ENCODE data around the gene ENTR1. TPM values are rescaled to one million over a fixed set of nuclear protein-coding genes. Genes with fewer than 3 reads are reported as not detected.

The ENTR1 gene
- total and polyA plus RNA-seq, 2 of the 13 experiments (the other 11 are each of a cell fraction or from before 2014, with no cell fraction given), result 70.1 to 76.4 TPM

DNA sequence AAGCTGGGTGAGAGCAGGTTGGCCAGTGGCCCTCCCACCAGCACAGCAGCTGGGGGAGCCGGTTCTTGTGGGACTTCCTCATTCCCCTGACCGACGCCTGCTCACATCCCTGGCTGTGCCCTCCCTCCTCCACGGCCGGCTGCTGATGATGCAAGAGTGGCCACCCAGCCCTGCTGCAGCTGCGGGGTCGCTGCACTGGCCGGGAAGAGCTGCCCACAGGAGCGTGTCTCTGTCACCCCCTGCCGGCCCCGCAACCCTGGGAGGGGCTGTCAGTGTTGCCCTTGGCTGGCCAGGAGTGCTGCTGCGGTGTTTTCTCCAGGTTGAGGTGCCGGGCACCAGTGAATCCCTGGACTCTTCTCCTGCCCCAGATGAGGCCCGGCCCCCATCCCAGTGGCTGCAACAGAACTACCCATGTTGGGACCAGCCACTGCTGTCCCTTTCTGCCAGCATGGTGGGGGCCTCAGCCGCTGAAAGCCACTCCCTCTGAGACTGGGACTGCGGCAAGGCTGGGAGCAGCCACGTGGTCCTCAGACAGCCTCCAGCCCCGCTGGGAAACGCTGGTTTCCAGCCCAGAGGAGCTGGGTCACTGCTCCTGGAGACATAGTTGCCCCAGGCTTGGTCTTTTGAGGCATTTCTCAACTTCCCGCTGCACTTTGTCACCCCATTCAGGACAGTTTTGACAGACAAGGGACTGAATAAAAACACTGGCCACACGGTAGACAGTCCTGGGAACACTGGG is 37.7 kb downstream of the ENTR1 start (continued):
- TF ChIP-seq, protein P1, sequence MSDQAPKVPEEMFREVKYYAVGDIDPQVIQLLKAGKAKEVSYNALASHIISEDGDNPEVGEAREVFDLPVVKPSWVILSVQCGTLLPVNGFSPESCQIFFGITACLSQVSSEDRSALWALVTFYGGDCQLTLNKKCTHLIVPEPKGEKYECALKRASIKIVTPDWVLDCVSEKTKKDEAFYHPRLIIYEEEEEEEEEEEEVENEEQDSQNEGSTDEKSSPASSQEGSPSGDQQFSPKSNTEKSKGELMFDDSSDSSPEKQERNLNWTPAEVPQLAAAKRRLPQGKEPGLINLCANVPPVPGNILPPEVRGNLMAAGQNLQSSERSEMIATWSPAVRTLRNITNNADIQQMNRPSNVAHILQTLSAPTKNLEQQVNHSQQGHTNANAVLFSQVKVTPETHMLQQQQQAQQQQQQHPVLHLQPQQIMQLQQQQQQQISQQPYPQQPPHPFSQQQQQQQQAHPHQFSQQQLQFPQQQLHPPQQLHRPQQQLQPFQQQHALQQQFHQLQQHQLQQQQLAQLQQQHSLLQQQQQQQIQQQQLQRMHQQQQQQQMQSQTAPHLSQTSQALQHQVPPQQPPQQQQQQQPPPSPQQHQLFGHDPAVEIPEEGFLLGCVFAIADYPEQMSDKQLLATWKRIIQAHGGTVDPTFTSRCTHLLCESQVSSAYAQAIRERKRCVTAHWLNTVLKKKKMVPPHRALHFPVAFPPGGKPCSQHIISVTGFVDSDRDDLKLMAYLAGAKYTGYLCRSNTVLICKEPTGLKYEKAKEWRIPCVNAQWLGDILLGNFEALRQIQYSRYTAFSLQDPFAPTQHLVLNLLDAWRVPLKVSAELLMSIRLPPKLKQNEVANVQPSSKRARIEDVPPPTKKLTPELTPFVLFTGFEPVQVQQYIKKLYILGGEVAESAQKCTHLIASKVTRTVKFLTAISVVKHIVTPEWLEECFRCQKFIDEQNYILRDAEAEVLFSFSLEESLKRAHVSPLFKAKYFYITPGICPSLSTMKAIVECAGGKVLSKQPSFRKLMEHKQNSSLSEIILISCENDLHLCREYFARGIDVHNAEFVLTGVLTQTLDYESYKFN (CRISPR knock-in tag; conservative IDR thresholded peaks at IDR 0.05), result 0 out of 2 replicates have a peak, but pooled peaks have one; percentile 47
- TF ChIP-seq NFYB (CRISPR knock-in tag; IDR thresholded peaks at IDR 0.05) (0 out of 2 replicates have a peak, but pooled peaks have one; percentile 12), ZFP90 (CRISPR knock-in tag; IDR thresholded peaks at IDR 0.05; ENCODE audit: borderline replicate concordance) (peak; percentile 61), ZNF556 (CRISPR knock-in tag; IDR thresholded peaks at IDR 0.05; ENCODE audit: borderline replicate concordance) (peak; percentile 44; the same call in 1 of the 2 replicates), ZNF501 (CRISPR knock-in tag; IDR thresholded peaks at IDR 0.05) (peak; percentile 69), CCAR2 (optimal IDR thresholded peaks at IDR 0.05; ENCODE audit: low read depth, low read length) (no peak), KDM5B (CRISPR knock-in tag; IDR thresholded peaks at IDR 0.05; ENCODE audit: borderline replicate concordance) (0 out of 2 replicates have a peak, but pooled peaks have one; percentile 10), ERF (CRISPR knock-in tag; IDR thresholded peaks at IDR 0.05) (peak; percentile 69), ZNF274 (CRISPR knock-in tag; IDR thresholded peaks at IDR 0.05) (0 out of 2 replicates have a peak, but pooled peaks have one; percentile 10), ZFP1 (CRISPR knock-in tag; IDR thresholded peaks at IDR 0.05) (0 out of 2 replicates have a peak, but pooled peaks have one; percentile 43), POLR2G (IDR thresholded peaks at IDR 0.05; ENCODE audit: low read depth, low read length) (peak; percentile 26; the same call in 1 of the 2 replicates)
- TF ChIP-seq, protein P2, sequence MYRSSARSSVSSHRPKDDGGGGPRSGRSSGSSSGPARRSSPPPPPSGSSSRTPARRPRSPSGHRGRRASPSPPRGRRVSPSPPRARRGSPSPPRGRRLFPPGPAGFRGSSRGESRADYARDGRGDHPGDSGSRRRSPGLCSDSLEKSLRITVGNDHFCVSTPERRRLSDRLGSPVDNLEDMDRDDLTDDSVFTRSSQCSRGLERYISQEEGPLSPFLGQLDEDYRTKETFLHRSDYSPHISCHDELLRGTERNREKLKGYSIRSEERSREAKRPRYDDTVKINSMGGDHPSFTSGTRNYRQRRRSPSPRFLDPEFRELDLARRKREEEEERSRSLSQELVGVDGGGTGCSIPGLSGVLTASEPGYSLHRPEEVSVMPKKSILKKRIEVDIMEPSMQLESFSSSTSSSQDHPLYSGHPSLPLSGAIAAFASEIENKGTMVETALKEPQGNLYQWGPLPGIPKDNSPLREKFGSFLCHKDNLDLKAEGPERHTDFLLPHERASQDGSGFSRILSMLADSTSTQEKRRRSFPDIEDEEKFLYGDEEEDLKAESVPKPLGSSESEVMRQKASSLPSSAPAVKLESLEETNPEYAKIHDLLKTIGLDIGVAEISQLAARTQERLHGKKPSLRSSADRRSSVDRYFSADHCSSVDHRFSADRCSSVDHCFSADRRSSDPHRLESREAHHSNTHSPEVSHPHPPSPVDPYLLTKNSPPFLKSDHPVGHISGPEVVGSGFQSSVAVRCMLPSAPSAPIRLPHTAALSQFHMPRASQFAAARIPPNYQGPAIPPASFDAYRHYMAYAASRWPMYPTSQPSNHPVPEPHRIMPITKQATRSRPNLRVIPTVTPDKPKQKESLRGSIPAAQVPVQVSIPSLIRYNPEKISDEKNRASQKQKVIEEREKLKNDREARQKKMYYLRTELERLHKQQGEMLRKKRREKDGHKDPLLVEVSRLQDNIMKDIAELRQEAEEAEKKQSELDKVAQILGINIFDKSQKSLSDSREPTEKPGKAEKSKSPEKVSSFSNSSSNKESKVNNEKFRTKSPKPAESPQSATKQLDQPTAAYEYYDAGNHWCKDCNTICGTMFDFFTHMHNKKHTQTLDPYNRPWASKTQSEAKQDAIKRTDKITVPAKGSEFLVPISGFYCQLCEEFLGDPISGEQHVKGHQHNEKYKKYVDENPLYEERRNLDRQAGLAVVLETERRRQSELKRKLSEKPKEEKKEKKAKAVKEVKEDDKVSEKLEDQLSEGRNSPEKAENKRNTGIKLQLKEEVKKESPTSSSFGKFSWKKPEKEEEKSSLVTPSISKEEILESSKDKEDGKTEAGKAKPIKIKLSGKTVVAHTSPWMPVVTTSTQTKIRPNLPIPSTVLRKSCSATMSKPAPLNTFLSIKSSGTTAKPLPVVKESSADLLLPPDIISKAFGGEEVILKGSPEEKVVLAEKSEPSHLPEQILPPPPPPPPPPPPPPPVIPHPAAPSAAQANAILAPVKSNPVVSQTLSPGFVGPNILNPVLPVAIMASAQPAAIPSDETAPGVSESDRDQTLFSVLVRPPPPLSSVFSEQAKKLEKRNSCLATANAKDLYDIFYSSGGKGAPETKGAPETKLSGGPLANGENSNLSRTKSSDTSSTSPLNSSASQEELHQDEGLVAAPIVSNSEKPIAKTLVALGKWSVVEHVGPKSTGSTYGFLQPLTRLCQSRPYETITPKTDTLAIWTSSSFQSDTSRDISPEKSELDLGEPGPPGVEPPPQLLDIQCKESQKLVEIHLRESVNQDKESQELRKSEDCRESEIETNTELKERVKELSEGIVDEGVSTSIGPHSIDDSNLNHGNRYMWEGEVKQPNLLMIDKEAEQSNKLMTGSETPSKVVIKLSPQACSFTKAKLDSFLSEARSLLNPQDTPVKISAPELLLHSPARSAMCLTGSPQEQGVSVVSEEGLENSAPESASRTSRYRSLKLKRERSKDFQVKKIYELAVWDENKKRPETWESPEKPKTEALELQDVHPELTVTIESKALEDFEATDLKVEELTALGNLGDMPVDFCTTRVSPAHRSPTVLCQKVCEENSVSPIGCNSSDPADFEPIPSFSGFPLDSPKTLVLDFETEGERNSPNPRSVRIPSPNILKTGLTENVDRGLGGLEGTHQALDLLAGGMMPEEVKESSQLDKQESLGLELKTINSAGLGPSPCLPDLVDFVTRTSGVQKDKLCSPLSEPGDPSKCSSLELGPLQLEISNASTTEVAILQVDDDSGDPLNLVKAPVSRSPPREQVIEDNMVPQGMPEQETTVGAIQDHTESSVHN (CRISPR knock-in tag; IDR thresholded peaks at IDR 0.05), result peak; percentile 94; the same call in 1 of the 2 replicates
- TF ChIP-seq, protein P3, sequence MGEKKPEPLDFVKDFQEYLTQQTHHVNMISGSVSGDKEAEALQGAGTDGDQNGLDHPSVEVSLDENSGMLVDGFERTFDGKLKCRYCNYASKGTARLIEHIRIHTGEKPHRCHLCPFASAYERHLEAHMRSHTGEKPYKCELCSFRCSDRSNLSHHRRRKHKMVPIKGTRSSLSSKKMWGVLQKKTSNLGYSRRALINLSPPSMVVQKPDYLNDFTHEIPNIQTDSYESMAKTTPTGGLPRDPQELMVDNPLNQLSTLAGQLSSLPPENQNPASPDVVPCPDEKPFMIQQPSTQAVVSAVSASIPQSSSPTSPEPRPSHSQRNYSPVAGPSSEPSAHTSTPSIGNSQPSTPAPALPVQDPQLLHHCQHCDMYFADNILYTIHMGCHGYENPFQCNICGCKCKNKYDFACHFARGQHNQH (CRISPR knock-in tag; IDR thresholded peaks at IDR 0.05), result peak; percentile 47; the same call in 1 of the 2 replicates
- TF ChIP-seq, protein P4, sequence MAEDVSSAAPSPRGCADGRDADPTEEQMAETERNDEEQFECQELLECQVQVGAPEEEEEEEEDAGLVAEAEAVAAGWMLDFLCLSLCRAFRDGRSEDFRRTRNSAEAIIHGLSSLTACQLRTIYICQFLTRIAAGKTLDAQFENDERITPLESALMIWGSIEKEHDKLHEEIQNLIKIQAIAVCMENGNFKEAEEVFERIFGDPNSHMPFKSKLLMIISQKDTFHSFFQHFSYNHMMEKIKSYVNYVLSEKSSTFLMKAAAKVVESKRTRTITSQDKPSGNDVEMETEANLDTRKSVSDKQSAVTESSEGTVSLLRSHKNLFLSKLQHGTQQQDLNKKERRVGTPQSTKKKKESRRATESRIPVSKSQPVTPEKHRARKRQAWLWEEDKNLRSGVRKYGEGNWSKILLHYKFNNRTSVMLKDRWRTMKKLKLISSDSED (CRISPR knock-in tag; IDR thresholded peaks at IDR 0.05), result no peak

Data from HepG2 (cell line).